ENCODE data around the gene OSBPL3. TPM values are rescaled to one million over a fixed set of nuclear protein-coding genes. Genes with fewer than 3 reads are reported as not detected.

The OSBPL3 gene
- total RNA-seq, 4 donors from 2014 or later = 3.2 to 11.4 (median 6.4) TPM

GRCh38 chr7:24899905-24900304, 80.1 kb downstream of the OSBPL3 start:
- H3K4me1 ChIP-seq = no peaks in the 10 kb centered on the region
- ATAC-seq = no peak
- no peak overlapping the region for H3K4me3 ChIP-seq
- 93 to 94% methylated on average over 2 to 4 of the region's 4 CpGs for WGBS, 2 donors (ENCODE audit: low coverage in 1 of 2)
- H3K27me3 ChIP-seq = no peaks in the 10 kb centered on the region
- TF ChIP-seq POLR2AphosphoS5 (IDR thresholded peaks at IDR 0.05) = no peak
- TF ChIP-seq POLR2A (IDR thresholded peaks at IDR 0.05) = no peak
- no peak for TF ChIP-seq CTCF (IDR thresholded peaks at IDR 0.05)
- no peak for TF ChIP-seq EP300 (IDR thresholded peaks at IDR 0.05)
- no peaks in the 10 kb centered on the region for H3K9me3 ChIP-seq
- H3K36me3 ChIP-seq = no peaks in the 10 kb centered on the region
- H3K27ac ChIP-seq = no peak overlapping the region

- Histone ChIP-seq H3K27me3 (no peaks in the 10 kb centered on the region), H3K36me3 (no peaks in the 10 kb centered on the region), H3K27ac (no peak overlapping the region), H3K9me3 (no peaks in the 10 kb centered on the region), H3K4me3 (no peak overlapping the region), H3K4me1 (no peaks in the 10 kb centered on the region)
- 89% methylated on average over 1 of the region's 1 CpG; no CpG with 5 or more reads in 1 of the 2 donors for WGBS, 2 donors (ENCODE audit: low coverage in 1 of 2)
- no peak for ATAC-seq
- TF ChIP-seq CTCF (IDR thresholded peaks at IDR 0.05) (no peak), POLR2AphosphoS5 (IDR thresholded peaks at IDR 0.05) (no peak), EP300 (IDR thresholded peaks at IDR 0.05) (no peak), POLR2A (IDR thresholded peaks at IDR 0.05) (no peak)
Observed at GRCh38 chr7:24899161-24899560, 80.8 kb downstream of the OSBPL3 start.

- Histone ChIP-seq H3K4me3 (no peak overlapping the region), H3K36me3 (no peaks in the 10 kb centered on the region), H3K4me1 (no peaks in the 10 kb centered on the region), H3K27ac (no peak overlapping the region), H3K27me3 (no peaks in the 10 kb centered on the region), H3K9me3 (no peaks in the 10 kb centered on the region)
- ATAC-seq = no peak
- 92 to 97% methylated on average over 4 of the region's 4 CpGs for WGBS, 2 donors (ENCODE audit: low coverage in 1 of 2)
- TF ChIP-seq POLR2A (IDR thresholded peaks at IDR 0.05) (no peak), POLR2AphosphoS5 (IDR thresholded peaks at IDR 0.05) (no peak), CTCF (IDR thresholded peaks at IDR 0.05) (no peak), EP300 (IDR thresholded peaks at IDR 0.05) (no peak)
Observed at GRCh38 chr7:24898691-24899090, 81.3 kb downstream of the OSBPL3 start.

GRCh38 chr7:24896031-24896501, 83.9 kb downstream of the OSBPL3 start:
- no peaks in the 10 kb centered on the region for H3K27me3 ChIP-seq
- TF ChIP-seq POLR2AphosphoS5 (IDR thresholded peaks at IDR 0.05) = no peak
- TF ChIP-seq CTCF (IDR thresholded peaks at IDR 0.05) = no peak
- TF ChIP-seq EP300 (IDR thresholded peaks at IDR 0.05) = no peak
- no peak for TF ChIP-seq POLR2A (IDR thresholded peaks at IDR 0.05)
- no peak overlapping the region for H3K27ac ChIP-seq
- no peak overlapping the region for H3K4me3 ChIP-seq
- no peaks in the 10 kb centered on the region for H3K9me3 ChIP-seq
- H3K4me1 ChIP-seq = no peaks in the 10 kb centered on the region
- 60 to 69% methylated on average over 2 to 3 of the region's 4 CpGs for WGBS, 2 donors (ENCODE audit: low coverage in 1 of 2)
- ATAC-seq = no peak
- no peaks in the 10 kb centered on the region for H3K36me3 ChIP-seq

GRCh38 chr7:24894429-24895221, 85.4 kb downstream of the OSBPL3 start:
- no peak for TF ChIP-seq POLR2A (IDR thresholded peaks at IDR 0.05)
- peak in 3 of 4 experiments; percentile 17 to 41 (median 25) for TF ChIP-seq CTCF (IDR thresholded peaks at IDR 0.05)

More at GRCh38 chr7:24894429-24895221, 85.4 kb downstream of the OSBPL3 start:
- ATAC-seq = no peak
- Histone ChIP-seq H3K9me3 (no peaks in the 10 kb centered on the region), H3K27ac (no peak overlapping the region), H3K36me3 (no peaks in the 10 kb centered on the region), H3K4me1 (no peaks in the 10 kb centered on the region), H3K4me3 (no peak overlapping the region), H3K27me3 (no peaks in the 10 kb centered on the region)
- WGBS, 2 donors (ENCODE audit: low coverage in 1 of 2) = 71 to 93% methylated on average over 4 to 6 of the region's 7 CpGs

Measured in gastroesophageal sphincter (tissue), 4 donors.